ENCODE data around the gene TAS1R3. TPM values are rescaled to one million over a fixed set of nuclear protein-coding genes. Genes with fewer than 3 reads are reported as not detected.

Gene TAS1R3
- total and polyA plus RNA-seq, 2 of the 4 experiments (the other 2 are of a cell fraction): under 0.01 to 0.05 TPM

GRCh38 chr1:1377540-1378205 lies 46.6 kb downstream of the TAS1R3 start:
- dilution Hi-C loops (cut with HindIII; ENCODE audit: low sequenced_read_pairs, unreplicated experiment): no loop called here
- H3K4me3 ChIP-seq (ENCODE audit: insufficient read depth, low read depth, low read length): no peak overlapping the region
- no peak overlapping the region for H3K18ac ChIP-seq (ENCODE audit: low read depth, low read length)
- no peaks in the 10 kb centered on the region for H3K9me3 ChIP-seq (ENCODE audit: control insufficient read depth, insufficient read depth, low read length)
- H3K56ac ChIP-seq (ENCODE audit: extremely low read depth, insufficient read depth, low read length): no peak overlapping the region
- in situ Hi-C loops (cut with MboI; ENCODE audit: low sequenced_read_pairs): no loop called here
- H3K9ac ChIP-seq (ENCODE audit: low read depth, low read length): no peak overlapping the region
- H4K8ac ChIP-seq (ENCODE audit: low read depth in 2 of 2, low read length in 2 of 2): no peak overlapping the region
- 0 out of 2 replicates have a peak, but pooled peaks cover 5% of the 10 kb centered on the region for H3K9me1 ChIP-seq (ENCODE audit: insufficient read depth, low read length)
- H2BK20ac ChIP-seq (ENCODE audit: low read depth, low read length): no peak overlapping the region
- H2AK9ac ChIP-seq (replicated peaks; ENCODE audit: low read depth, low read length, poor library complexity): no peak overlapping the region
- POLR2A ChIA-PET (ENCODE audit: unreplicated experiment): no interaction called here
- DNase-seq: no peak
- H3K27ac ChIP-seq (ENCODE audit: insufficient read depth, low read length): no peak overlapping the region
- no peak overlapping the region for H2AFZ ChIP-seq (replicated peaks; ENCODE audit: low read length, poor library complexity)
- no peak for ATAC-seq (ENCODE audit: low read depth)
- intact Hi-C loops (cut with micrococcal nuclease): no loop called here
- H3K27me3 ChIP-seq (ENCODE audit: control insufficient read depth, insufficient read depth, low read length): no peaks in the 10 kb centered on the region
- H2AK5ac ChIP-seq (ENCODE audit: low read depth, low read length): no peak overlapping the region
- H3K79me1 ChIP-seq (ENCODE audit: low read depth in 1 of 2, low read length in 2 of 2): peaks cover 4 to 40% of the 10 kb centered on the region in 2 experiments
- no peak overlapping the region for H3K4ac ChIP-seq (ENCODE audit: low read depth, low read length)
- no peak overlapping the region for H2BK120ac ChIP-seq (ENCODE audit: low read depth, low read length)
- TF ChIP-seq MAZ (IDR thresholded peaks at IDR 0.05; ENCODE audit: borderline replicate concordance, low read depth, low read length) (no peak), CHD1 (IDR thresholded peaks at IDR 0.05; ENCODE audit: low read depth, low read length) (no peak), USF2 (IDR thresholded peaks at IDR 0.05; ENCODE audit: low read depth, low read length) (no peak), CEBPB (IDR thresholded peaks at IDR 0.05; ENCODE audit: low read depth, low read length) (no peak), RFX5 (IDR thresholded peaks at IDR 0.05; ENCODE audit: low read depth, low read length) (no peak), CTCF (conservative IDR thresholded peaks at IDR 0.05; ENCODE audit: low read depth, low read length) (no peak), MAFK (IDR thresholded peaks at IDR 0.05; ENCODE audit: low read depth, low read length) (no peak), BHLHE40 (IDR thresholded peaks at IDR 0.05; ENCODE audit: low read depth, low read length) (no peak), SMC3 (IDR thresholded peaks at IDR 0.05; ENCODE audit: low read depth, low read length) (no peak), FOS (IDR thresholded peaks at IDR 0.05; ENCODE audit: low read depth, low read length) (no peak), RAD21 (IDR thresholded peaks at IDR 0.05; ENCODE audit: low read length) (no peak)
- TF ChIP-seq, protein P1, sequence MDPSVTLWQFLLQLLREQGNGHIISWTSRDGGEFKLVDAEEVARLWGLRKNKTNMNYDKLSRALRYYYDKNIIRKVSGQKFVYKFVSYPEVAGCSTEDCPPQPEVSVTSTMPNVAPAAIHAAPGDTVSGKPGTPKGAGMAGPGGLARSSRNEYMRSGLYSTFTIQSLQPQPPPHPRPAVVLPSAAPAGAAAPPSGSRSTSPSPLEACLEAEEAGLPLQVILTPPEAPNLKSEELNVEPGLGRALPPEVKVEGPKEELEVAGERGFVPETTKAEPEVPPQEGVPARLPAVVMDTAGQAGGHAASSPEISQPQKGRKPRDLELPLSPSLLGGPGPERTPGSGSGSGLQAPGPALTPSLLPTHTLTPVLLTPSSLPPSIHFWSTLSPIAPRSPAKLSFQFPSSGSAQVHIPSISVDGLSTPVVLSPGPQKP (IDR thresholded peaks at IDR 0.05; ENCODE audit: borderline replicate concordance, low read depth, low read length): no peak
- no peak overlapping the region for H3K14ac ChIP-seq (replicated peaks; ENCODE audit: low read depth, low read length)
- H3K36me3 ChIP-seq (ENCODE audit: control insufficient read depth, insufficient read depth, low read length): peaks cover 11% of the 10 kb centered on the region
- H3K4me1 ChIP-seq (ENCODE audit: control insufficient read depth, insufficient read depth, low read length): peaks cover 5% of the 10 kb centered on the region
- no peak overlapping the region for H3K23ac ChIP-seq (ENCODE audit: low read depth, low read length)
- no TSS peak for BruUV-seq (replicated peaks)
- H3K4me2 ChIP-seq (ENCODE audit: low read depth, low read length): no peak overlapping the region
- no peak overlapping the region for H4K5ac ChIP-seq (ENCODE audit: low read depth, low read length)
- peaks cover 8% of the 10 kb centered on the region for H4K20me1 ChIP-seq (ENCODE audit: insufficient read depth, low read length)
- CTCF ChIA-PET: no interaction called here
- no peak overlapping the region for H2BK5ac ChIP-seq (ENCODE audit: low read depth, low read length, poor library complexity, severe bottlenecking)
- no peak overlapping the region for H2BK15ac ChIP-seq (ENCODE audit: low read depth, low read length)
- no peak overlapping the region for H4K91ac ChIP-seq (ENCODE audit: insufficient read depth, low read depth, low read length)
- WGBS, 2 experiments (ENCODE audit: extremely low coverage in 2 of 2, insufficient read length in 1 of 2): 86% methylated on average over 7 of the region's 16 CpGs; no CpG with 5 or more reads in 1 of the 2 experiments
